Activated CD8-positive, alpha-beta memory T cell treated with anti-CD3 and anti-CD28 coated beads for 24 hours (primary cell): ENCODE measurements around the gene RANBP2.
A peak's percentile ranks its signal among the peaks of the same experiment; 100 is the strongest.
"Not testable (repeated sequence)": the region's sequence is repeated elsewhere in the genome, so short reads cannot be mapped to it uniquely, and the experiment has no call there.

Experiments used
- DNase-seq: peaks from one replicate; pipeline ENCODE4 v3.0.0-alpha.2; 2020

Gene RANBP2

GRCh38 chr2:108719149-108720044 lies at the start of gene RANBP2:
RANBP2 (plus strand) TSS chr2:108719482; CDS start chr2:108719607, 125 bp downstream.
- peak; percentile 96 for DNase-seq

- DNase-seq: not testable (repeated sequence)
These were observed 49.0 kb upstream of the RANBP2 start for GRCh38 chr2:108670282-108670681.

- not testable (repeated sequence) for DNase-seq
These were observed 47.0 kb upstream of the RANBP2 start for GRCh38 chr2:108672200-108672805.

- not testable (repeated sequence) for DNase-seq
These were observed 42.8 kb upstream of the RANBP2 start for GRCh38 chr2:108676522-108676921.

- not testable (repeated sequence) for DNase-seq
These were observed 42.0 kb upstream of the RANBP2 start for GRCh38 chr2:108677239-108677744.

GRCh38 chr2:108678198-108678651 lies 41.1 kb upstream of the RANBP2 start:
- not testable (repeated sequence) for DNase-seq

- not testable (repeated sequence) for DNase-seq
These were observed 38.5 kb upstream of the RANBP2 start for GRCh38 chr2:108680805-108681204.

GRCh38 chr2:108688818-108689756 lies 30.2 kb upstream of the RANBP2 start:
- not testable (repeated sequence) for DNase-seq

- DNase-seq: not testable (repeated sequence)
These were observed 29.3 kb upstream of the RANBP2 start for GRCh38 chr2:108690001-108690400.

- no peak for DNase-seq
These were observed 27.8 kb upstream of the RANBP2 start for GRCh38 chr2:108691447-108691846.

GRCh38 chr2:108701208-108701607 lies 18.1 kb upstream of the RANBP2 start:
- no peak for DNase-seq

- no peak for DNase-seq
These were observed 17.5 kb upstream of the RANBP2 start for GRCh38 chr2:108701806-108702205.

- no peak for DNase-seq
These were observed 14.4 kb upstream of the RANBP2 start for GRCh38 chr2:108704871-108705270.

- no peak for DNase-seq
These were observed 12.0 kb upstream of the RANBP2 start for GRCh38 chr2:108707300-108707699.

GRCh38 chr2:108716971-108717370 lies 2.3 kb upstream of the RANBP2 start:
- not testable (repeated sequence) for DNase-seq

GRCh38 chr2:108726048-108726447 lies 6.8 kb downstream of the RANBP2 start:
- not testable (repeated sequence) for DNase-seq

- not testable (repeated sequence) for DNase-seq
These were observed 15.4 kb downstream of the RANBP2 start for GRCh38 chr2:108734656-108735055.

GRCh38 chr2:108757973-108758372 lies 38.7 kb downstream of the RANBP2 start:
- not testable (repeated sequence) for DNase-seq

GRCh38 chr2:108762618-108763017 lies 43.3 kb downstream of the RANBP2 start:
- DNase-seq: not testable (repeated sequence)

GRCh38 chr2:108766671-108767070 lies 47.4 kb downstream of the RANBP2 start:
- not testable (repeated sequence) for DNase-seq

- not testable (repeated sequence) for DNase-seq
These were observed 48.6 kb downstream of the RANBP2 start for GRCh38 chr2:108767859-108768258.

- DNase-seq: no peak
These were observed 57.2 kb downstream of the RANBP2 start for GRCh38 chr2:108776475-108776874.
